CD8-positive, alpha-beta memory T cell (primary cell): ENCODE data around the gene KIAA1671. TPM values are rescaled to one million over a fixed set of nuclear protein-coding genes. Genes with fewer than 3 reads are reported as not detected.
A peak's percentile ranks its signal among the peaks of the same experiment; 100 is the strongest.

Experiments
- CTCF ChIA-PET: fragments of 350-600 bp; sonication (Branson Sonifier 250); formaldehyde crosslinking; loops from one replicate; lab custom pipeline; 2021; ENCODE audit warnings: antibody characterized with exemption; lab: Charles Lee
- POLR2A ChIA-PET: fragments of 350-600 bp; sonication (Branson Sonifier 250); formaldehyde crosslinking; loops from one replicate; lab custom pipeline; 2021; ENCODE audit warnings: antibody characterized with exemption; lab: Charles Lee
- DNase-seq, 5 donors: peaks; one replicate each; pipeline versions ENCODE4 v3.0.0 to v3.0.0-alpha.2; 2020 to 2022; ENCODE audit warnings: mixed read lengths in 1 of 5
- H3K27ac ChIP-seq: one replicate; pipeline ENCODE4 v1.7.0; 2013; ENCODE audit warnings: low read depth, mild to moderate bottlenecking, low read length, moderate library complexity
- H3K27me3 ChIP-seq: 2 replicates; pipeline ENCODE4 v1.7.0; 2013; ENCODE audit warnings: low read length, mild to moderate bottlenecking; ENCODE audit not compliant: insufficient read depth, poor library complexity, severe bottlenecking
- H3K36me3 ChIP-seq: 2 replicates; pipeline ENCODE4 v1.7.0; 2013; ENCODE audit warnings: mild to moderate bottlenecking, low read length, moderate library complexity; ENCODE audit not compliant: insufficient read depth
- H3K4me1 ChIP-seq: 2 replicates; pipeline ENCODE4 v1.7.0; 2013; ENCODE audit warnings: mild to moderate bottlenecking, low read length, moderate library complexity; ENCODE audit not compliant: insufficient read depth
- H3K4me3 ChIP-seq: 2 replicates; pipeline ENCODE4 v1.7.0; 2013; ENCODE audit warnings: mild to moderate bottlenecking, low read length
- H3K9me3 ChIP-seq: 2 replicates; pipeline ENCODE4 v1.7.0; 2013; ENCODE audit warnings: mild to moderate bottlenecking, low read length
- H3K27ac Mint-ChIP-seq, 8 donors: one replicate each; pipeline ENCODE4 v1.8.0; 2020 to 2021; ENCODE audit warnings: mixed read lengths in 8 of 8, mild to moderate bottlenecking in 6 of 8, inconsistent platforms in 3 of 8, moderate library complexity in 3 of 8
- H3K27me3 Mint-ChIP-seq, 2 donors: one replicate each; pipeline ENCODE4 v1.8.0; 2020 to 2021; ENCODE audit warnings: mixed read lengths in 2 of 2, mild to moderate bottlenecking in 1 of 2, moderate library complexity in 1 of 2
- H3K36me3 Mint-ChIP-seq, 3 donors: one replicate each; pipeline ENCODE4 v1.8.0; 2020 to 2021; ENCODE audit warnings: mixed read lengths in 3 of 3, inconsistent platforms in 1 of 3, mild to moderate bottlenecking in 1 of 3
- H3K4me1 Mint-ChIP-seq, 3 donors: one replicate each; pipeline ENCODE4 v1.8.0; 2020 to 2021; ENCODE audit warnings: mixed read lengths in 3 of 3, inconsistent platforms in 1 of 3, mild to moderate bottlenecking in 1 of 3
- H3K4me3 Mint-ChIP-seq, 7 donors: one replicate each; pipeline ENCODE4 v1.8.0; 2020 to 2021; ENCODE audit warnings: mixed read lengths in 7 of 7, mild to moderate bottlenecking in 6 of 7, moderate library complexity in 4 of 7, inconsistent platforms in 2 of 7
- H3K9me3 Mint-ChIP-seq, 5 donors: one replicate each; pipeline ENCODE4 v1.8.0; 2020 to 2022; ENCODE audit warnings: mixed read lengths in 5 of 5, mild to moderate bottlenecking in 3 of 5, moderate library complexity in 2 of 5, inconsistent platforms in 1 of 5
- polyA plus RNA-seq: library from polyadenylated mRNA; unstranded; fragments of 300-500 nt; fragmentation: Illumina TruSeq; gene quantifications from one replicate; pipeline ENCODE4 v1.2.3, GENCODE V29; 2021
- total RNA-seq, 2 experiments: library from RNA; stranded (reverse); gene quantifications; one replicate each; pipeline ENCODE4 v1.2.3, GENCODE V29; 2021

KIAA1671 gene
- total and polyA plus RNA-seq, 3 experiments from 2014 or later = 2.6 to 14.7 (median 13.8) TPM

- no peaks in the 10 kb centered on the region for H3K9me3 ChIP-seq
- H3K4me3 ChIP-seq = no peak overlapping the region
- no peak overlapping the region for H3K27ac ChIP-seq
- H3K4me3 Mint-ChIP-seq = no peak overlapping the region
- H3K4me1 Mint-ChIP-seq = peaks cover 0 to 5% (median 3%) of the 10 kb centered on the region in 3 donors
- no peak for DNase-seq
- no peaks in the 10 kb centered on the region for H3K36me3 ChIP-seq
- H3K36me3 Mint-ChIP-seq = peaks cover 6 to 10% (median 9%) of the 10 kb centered on the region in 3 donors
- H3K27ac Mint-ChIP-seq = peak overlapping the region in 1 of 8 donors; percentile 15
- POLR2A ChIA-PET = no interaction called here
- H3K9me3 Mint-ChIP-seq = no peaks in the 10 kb centered on the region
- no peaks in the 10 kb centered on the region for H3K27me3 ChIP-seq
- no peaks in the 10 kb centered on the region for H3K27me3 Mint-ChIP-seq
- CTCF ChIA-PET = no interaction called here
- no peaks in the 10 kb centered on the region for H3K4me1 ChIP-seq
Measured at GRCh38 chr22:25136953-25137576, 184.5 kb downstream of the KIAA1671 start.

GRCh38 chr22:25137577-25138525, 185.3 kb downstream of the KIAA1671 start:
- Histone ChIP-seq H3K4me3 (no peak overlapping the region), H3K4me1 (no peaks in the 10 kb centered on the region), H3K9me3 (no peaks in the 10 kb centered on the region), H3K27ac (no peak overlapping the region), H3K36me3 (no peaks in the 10 kb centered on the region), H3K27me3 (no peaks in the 10 kb centered on the region)
- Mint-ChIP-seq H3K9me3 (no peaks in the 10 kb centered on the region), H3K27ac (no peak overlapping the region), H3K36me3 (peaks cover 6 to 10% (median 9%) of the 10 kb centered on the region in 3 donors), H3K4me1 (peaks cover 0 to 5% (median 3%) of the 10 kb centered on the region in 3 donors), H3K27me3 (no peaks in the 10 kb centered on the region), H3K4me3 (no peak overlapping the region)
- no peak for DNase-seq
- CTCF ChIA-PET = no interaction called here
- POLR2A ChIA-PET = no interaction called here

GRCh38 chr22:25139062-25139461, 186.5 kb downstream of the KIAA1671 start:
- DNase-seq = no peak
- peak overlapping the region in 1 of 8 donors; percentile 45 for H3K27ac Mint-ChIP-seq
- ChIA-PET CTCF (no interaction called here), POLR2A (no interaction called here)
- no peaks in the 10 kb centered on the region for H3K27me3 Mint-ChIP-seq
- Histone ChIP-seq H3K4me1 (no peaks in the 10 kb centered on the region), H3K9me3 (no peaks in the 10 kb centered on the region), H3K27ac (no peak overlapping the region), H3K4me3 (no peak overlapping the region), H3K36me3 (no peaks in the 10 kb centered on the region), H3K27me3 (no peaks in the 10 kb centered on the region)
- H3K4me1 Mint-ChIP-seq = no peaks in the 10 kb centered on the region
- H3K36me3 Mint-ChIP-seq = peaks cover 6 to 10% (median 7%) of the 10 kb centered on the region in 3 donors
- H3K4me3 Mint-ChIP-seq = no peak overlapping the region
- no peaks in the 10 kb centered on the region for H3K9me3 Mint-ChIP-seq

GRCh38 chr22:25142102-25142501, 189.6 kb downstream of the KIAA1671 start:
- Histone ChIP-seq H3K9me3 (no peaks in the 10 kb centered on the region), H3K4me1 (no peaks in the 10 kb centered on the region), H3K27ac (no peak overlapping the region), H3K36me3 (no peaks in the 10 kb centered on the region), H3K4me3 (no peak overlapping the region), H3K27me3 (no peaks in the 10 kb centered on the region)
- DNase-seq = no peak
- Mint-ChIP-seq H3K27me3 (no peaks in the 10 kb centered on the region), H3K4me3 (no peak overlapping the region), H3K27ac (no peak overlapping the region), H3K36me3 (peaks cover 3 to 6% (median 5%) of the 10 kb centered on the region in 3 donors), H3K4me1 (peaks cover 0 to 2% (median 0%) of the 10 kb centered on the region in 3 donors), H3K9me3 (no peaks in the 10 kb centered on the region)
- POLR2A ChIA-PET = no interaction called here
- CTCF ChIA-PET = no interaction called here

- H3K27ac Mint-ChIP-seq = peak overlapping the region in 2 of 8 donors; percentile 76 to 80
- Histone ChIP-seq H3K36me3 (no peaks in the 10 kb centered on the region), H3K9me3 (no peaks in the 10 kb centered on the region), H3K4me3 (no peak overlapping the region), H3K4me1 (no peaks in the 10 kb centered on the region), H3K27me3 (no peaks in the 10 kb centered on the region), H3K27ac (no peak overlapping the region)
- CTCF ChIA-PET = no interaction called here
- H3K9me3 Mint-ChIP-seq = no peaks in the 10 kb centered on the region
- DNase-seq = no peak
- peaks cover 0 to 1% (median 1%) of the 10 kb centered on the region in 3 donors for H3K36me3 Mint-ChIP-seq
- H3K4me3 Mint-ChIP-seq = no peak overlapping the region
- H3K4me1 Mint-ChIP-seq = peaks cover 0 to 2% (median 0%) of the 10 kb centered on the region in 3 donors
- POLR2A ChIA-PET = no interaction called here
- no peaks in the 10 kb centered on the region for H3K27me3 Mint-ChIP-seq
Measured at GRCh38 chr22:25143156-25144076, 190.9 kb downstream of the KIAA1671 start.

GRCh38 chr22:25144522-25144921, 192.0 kb downstream of the KIAA1671 start:
- no peak for DNase-seq
- no peak overlapping the region for H3K27ac ChIP-seq
- Mint-ChIP-seq H3K4me1 (peaks cover 0 to 2% (median 0%) of the 10 kb centered on the region in 3 donors), H3K9me3 (no peaks in the 10 kb centered on the region), H3K36me3 (no peaks in the 10 kb centered on the region), H3K4me3 (no peak overlapping the region), H3K27ac (peak overlapping the region in 2 of 8 donors; percentile 11 to 70), H3K27me3 (peaks cover 0 to 2% of the 10 kb centered on the region in 2 donors)
- H3K4me3 ChIP-seq = no peak overlapping the region
- H3K4me1 ChIP-seq = no peaks in the 10 kb centered on the region
- H3K36me3 ChIP-seq = no peaks in the 10 kb centered on the region
- CTCF ChIA-PET = no interaction called here
- POLR2A ChIA-PET = no interaction called here
- no peaks in the 10 kb centered on the region for H3K9me3 ChIP-seq
- H3K27me3 ChIP-seq = no peaks in the 10 kb centered on the region

- H3K9me3 Mint-ChIP-seq = no peaks in the 10 kb centered on the region
Measured at GRCh38 chr22:25146307-25146706, 193.8 kb downstream of the KIAA1671 start.

More at GRCh38 chr22:25146307-25146706, 193.8 kb downstream of the KIAA1671 start:
- no peak overlapping the region for H3K4me3 Mint-ChIP-seq
- H3K9me3 ChIP-seq = no peaks in the 10 kb centered on the region
- no peaks in the 10 kb centered on the region for H3K36me3 Mint-ChIP-seq
- ChIA-PET POLR2A (no interaction called here), CTCF (no interaction called here)
- no peak overlapping the region for H3K27ac ChIP-seq
- no peak overlapping the region for H3K4me3 ChIP-seq
- H3K27me3 Mint-ChIP-seq = peaks cover 0 to 3% of the 10 kb centered on the region in 2 donors
- H3K27ac Mint-ChIP-seq = no peak overlapping the region
- no peaks in the 10 kb centered on the region for H3K27me3 ChIP-seq
- H3K4me1 Mint-ChIP-seq = peaks cover 0 to 2% (median 0%) of the 10 kb centered on the region in 3 donors
- H3K4me1 ChIP-seq = no peaks in the 10 kb centered on the region
- no peaks in the 10 kb centered on the region for H3K36me3 ChIP-seq
- no peak for DNase-seq
